DMS 273 (cell line): ENCODE data around the gene NEMF.
"Not testable (repeated sequence)": the region's sequence is repeated elsewhere in the genome, so short reads cannot be mapped to it uniquely, and the experiment has no call there.

Source experiments
- DNase-seq: peaks from one replicate; lab custom pipeline; 2025; ENCODE audit not compliant: unreplicated experiment; lab: John Stamatoyannopoulos, UW

Gene NEMF

GRCh38 chr14:49761839-49762551 is 90.6 kb downstream of the NEMF start:
- no peak for DNase-seq

- no peak for DNase-seq
Measured at GRCh38 chr14:49755378-49755777, 97.2 kb downstream of the NEMF start.

- DNase-seq = no peak
Measured at GRCh38 chr14:49754570-49755097, 98.0 kb downstream of the NEMF start.

GRCh38 chr14:49746476-49746875 is 106.1 kb downstream of the NEMF start:
- not testable (repeated sequence) for DNase-seq

GRCh38 chr14:49745191-49745590 is 107.4 kb downstream of the NEMF start:
- no peak for DNase-seq

- DNase-seq = not testable (repeated sequence)
Measured at GRCh38 chr14:49735669-49736068, 116.9 kb downstream of the NEMF start.

GRCh38 chr14:49733836-49734235 is 118.8 kb downstream of the NEMF start:
- DNase-seq = no peak

- no peak for DNase-seq
Measured at GRCh38 chr14:49732896-49733295, 119.7 kb downstream of the NEMF start.
